ENCODE data around the gene HOXA4.

- TF ChIP-seq CTCF (IDR thresholded peaks at IDR 0.05; ENCODE audit: insufficient read depth, low read length, poor library complexity, severe bottlenecking), result no peak
- no peak for TF ChIP-seq EZH2phosphoT487 (conservative IDR thresholded peaks at IDR 0.05; ENCODE audit: low read length)
Measured at GRCh38 chr7:27171325-27171636, 40.7 kb upstream of the HOXA4 start.

All from SU-DHL-6 (cell line).